Endothelial cell of umbilical vein (primary cell): ENCODE data around the gene ITGB2. TPM values are rescaled to one million over a fixed set of nuclear protein-coding genes. Genes with fewer than 3 reads are reported as not detected.
A peak's percentile ranks its signal among the peaks of the same experiment; 100 is the strongest.

ENCODE experiments used
- BruUV-seq: library from RNA; stranded (reverse); fragments of 400-500 nt; replicated peaks from 2 replicates; lab custom pipeline; 2021; lab: Mats Ljungman, UMichigan
- CTCF ChIA-PET: fragments of 300-600, 350-600 bp; sonication (Branson Sonifier 250); formaldehyde crosslinking; loops from one replicate; lab custom pipeline; 2021; ENCODE audit warnings: antibody characterized with exemption, inconsistent platforms; lab: Charles Lee
- POLR2A ChIA-PET: fragments of 300-600, 350-600 bp; sonication (Branson Sonifier 250); formaldehyde crosslinking; loops from one replicate; lab custom pipeline; 2021; ENCODE audit warnings: antibody characterized with exemption, inconsistent platforms; lab: Charles Lee
- DNase-seq: peaks from one replicate; pipeline ENCODE4 v3.0.0-alpha.2; 2011; ENCODE audit warnings: low read depth, low spot score
- FAIRE-seq: peaks from 2 replicates; lab custom pipeline; 2011; peaks lifted over from hg19 to GRCh38; lab: Jason Lieb, UNC
- H2AFZ ChIP-seq: 2 replicates; pipeline ENCODE4 v1.6.0; 2012; ENCODE audit warnings: low read depth, low read length, control low read depth, inconsistent platforms
- H3K27ac ChIP-seq: 2 replicates; pipeline ENCODE4 v1.5.1; 2011; ENCODE audit warnings: low read depth, mild to moderate bottlenecking, control low read depth, low read length, moderate library complexity; ENCODE audit not compliant: insufficient read depth
- H3K27me3 ChIP-seq, 2 experiments: 2 replicates each; pipeline versions ENCODE4 v1.6.0 to v1.6.1; 2011; ENCODE audit warnings: low read length in 2 of 2, mixed read lengths in 1 of 2; ENCODE audit not compliant: control insufficient read depth in 2 of 2, insufficient read depth in 2 of 2
- H3K36me3 ChIP-seq, 2 experiments: 2 replicates in 1 of 2; 3 replicates in 1 of 2; pipeline ENCODE4 v1.5.1; 2011; ENCODE audit warnings: low read length in 2 of 2, mild to moderate bottlenecking in 1 of 2, moderate library complexity in 1 of 2; ENCODE audit not compliant: control insufficient read depth in 2 of 2, insufficient read depth in 2 of 2; ENCODE audit errors: extremely low read depth in 1 of 2
- H3K4me1 ChIP-seq: 3 replicates; pipeline ENCODE4 v1.5.1; 2011; ENCODE audit warnings: mild to moderate bottlenecking, low read length; ENCODE audit not compliant: control insufficient read depth, insufficient read depth; ENCODE audit errors: extremely low read depth
- H3K4me2 ChIP-seq: 2 replicates; pipeline ENCODE4 v1.6.1; 2011; ENCODE audit warnings: low read length, control low read depth, mixed read lengths; ENCODE audit not compliant: insufficient read depth
- H3K4me3 ChIP-seq, 3 experiments: fragments of 200-600 bp in 1 of 3; sonication (generic), shearing (Covaris generic) in 1 of 3; replicated peaks in 1 of 3; 2 replicates each; pipeline ENCODE4 v1.5.1; 2011 to 2016; ENCODE audit warnings: control low read depth in 3 of 3, low read length in 3 of 3, mild to moderate bottlenecking in 2 of 3, inconsistent platforms in 1 of 3, low read depth in 1 of 3, moderate library complexity in 1 of 3; ENCODE audit not compliant: insufficient read depth in 1 of 3
- H3K79me2 ChIP-seq: 2 replicates; pipeline ENCODE4 v1.6.0; 2012; ENCODE audit warnings: low read length, inconsistent platforms; ENCODE audit not compliant: control insufficient read depth, insufficient read depth
- H3K9ac ChIP-seq: replicated peaks from 2 replicates; pipeline ENCODE3; 2011; ENCODE audit warnings: low read length, control low read depth; ENCODE audit not compliant: insufficient read depth; ENCODE audit errors: extremely low read depth
- H3K9me1 ChIP-seq: replicated peaks from 3 replicates; pipeline ENCODE4 v1.6.0; 2011; ENCODE audit warnings: mild to moderate bottlenecking, low read length; ENCODE audit not compliant: control insufficient read depth, insufficient read depth; ENCODE audit errors: extremely low read depth
- H3K9me3 ChIP-seq: replicated peaks from 2 replicates; pipeline ENCODE4 v1.5.1; 2012; ENCODE audit warnings: low read length, inconsistent platforms; ENCODE audit not compliant: control insufficient read depth, insufficient read depth
- H4K20me1 ChIP-seq: replicated peaks from 2 replicates; pipeline ENCODE3; 2011; ENCODE audit warnings: mild to moderate bottlenecking, low read length; ENCODE audit not compliant: control insufficient read depth, insufficient read depth; ENCODE audit errors: extremely low read depth
- EZH2 ChIP-seq: IDR thresholded peaks from 2 replicates; pipeline ENCODE4 v1.6.1; 2012; ENCODE audit warnings: borderline replicate concordance, low read depth, mild to moderate bottlenecking, moderate library complexity, low read length, inconsistent platforms; ENCODE audit not compliant: severe bottlenecking
- FOS ChIP-seq: IDR thresholded peaks from 2 replicates; pipeline ENCODE4 v1.6.1; 2011; ENCODE audit warnings: mild to moderate bottlenecking, low read length, moderate library complexity, borderline replicate concordance; ENCODE audit not compliant: insufficient read depth
- GATA2 ChIP-seq: IDR thresholded peaks from 2 replicates; pipeline ENCODE4 v1.7.0; 2011; ENCODE audit warnings: low read depth, mild to moderate bottlenecking, moderate library complexity, mixed read lengths, low read length; ENCODE audit not compliant: insufficient read length, insufficient read depth
- JUN ChIP-seq: IDR thresholded peaks from 2 replicates; pipeline ENCODE4 v1.6.1; 2011; ENCODE audit warnings: borderline replicate concordance, low read depth; ENCODE audit not compliant: insufficient read length, insufficient read depth
- MYC ChIP-seq: IDR thresholded peaks from one replicate; pipeline ENCODE4 v1.6.1; 2011; ENCODE audit warnings: mild to moderate bottlenecking, low read depth, low read length
- POLR2A ChIP-seq: IDR thresholded peaks from 2 replicates; pipeline ENCODE4 v1.6.1; 2012; ENCODE audit warnings: low read depth, mild to moderate bottlenecking, control low read depth, low read length
- POLR2AphosphoS5 ChIP-seq: IDR thresholded peaks from 2 replicates; pipeline ENCODE4 v1.6.1; 2012; ENCODE audit warnings: low read depth, mild to moderate bottlenecking, control low read depth, low read length, moderate library complexity; ENCODE audit not compliant: insufficient read depth
- dilution Hi-C: fragments of 300-500 bp; cut with MboI; formaldehyde crosslinking; loops from one replicate; pipeline ENCODE4 v1.15.0; 2019; ENCODE audit warnings: low sequenced_read_pairs; ENCODE audit not compliant: extremely low pct_ligation_motif_present
- intact Hi-C: fragments of 100-400 bp; cut with micrococcal nuclease; formaldehyde crosslinking; loops from one replicate; pipeline ENCODE4 v1.10.0; 2022
- polyA plus RNA-seq, 4 experiments: library from polyadenylated mRNA; depleted of rRNA in 3 of 4; stranded (reverse) in 3 of 4; unstranded in 1 of 4; fragments of >200 nt; gene quantifications; 2 replicates each; pipeline versions ENCODE4 v1.2.1 to v1.2.3, GENCODE V29; 2011 to 2012; ENCODE audit warnings: missing spikeins in 1 of 4
- total RNA-seq: library from RNA; stranded (reverse); gene quantifications from 2 replicates; pipeline ENCODE4 v1.2.3, GENCODE V29; 2021
- TF ChIP-seq, protein P1 (sequence below), 2 donors: IDR thresholded peaks; 1 replicate in 1 of 2; 2 replicates in 1 of 2; pipeline ENCODE4 v1.5.1; 2011; ENCODE audit warnings: low read length in 2 of 2, mild to moderate bottlenecking in 2 of 2, moderate library complexity in 2 of 2, control low read depth in 1 of 2, inconsistent platforms in 1 of 2, low read depth in 1 of 2; ENCODE audit not compliant: insufficient read depth in 1 of 2; ENCODE audit errors: extremely low read depth in 1 of 2
- TF ChIP-seq, protein P2 (sequence below): IDR thresholded peaks from 2 replicates; pipeline ENCODE4 v1.6.1; 2011; ENCODE audit not compliant: insufficient read depth, insufficient read length

ITGB2 gene
- total and polyA plus RNA-seq, 2 donors (not counting 3 experiments of a cell fraction or from before 2014, with no cell fraction given), result 0.39 to 0.91 TPM

DNA sequence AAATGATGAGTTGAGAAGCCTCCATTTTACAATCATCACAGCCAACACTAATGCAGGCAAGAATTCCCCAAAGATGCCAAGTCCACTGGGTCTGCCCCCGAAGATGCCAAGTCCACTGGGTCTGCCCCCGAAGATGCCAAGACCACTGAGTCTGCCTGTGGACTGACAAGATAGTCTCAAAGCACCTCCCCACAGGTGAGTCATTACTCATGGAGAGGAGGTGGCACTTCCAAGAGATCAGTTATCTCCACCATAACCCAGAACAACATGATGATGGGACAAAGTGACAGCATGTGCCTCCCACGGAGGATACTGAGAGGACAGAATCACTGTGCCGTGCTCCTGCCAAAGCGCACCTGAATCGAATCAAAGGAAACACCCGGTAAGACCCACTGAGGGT lies 52.0 kb downstream of the ITGB2 start:
- POLR2A ChIA-PET, result no interaction called here
- no peaks in the 10 kb centered on the region for H4K20me1 ChIP-seq
- no peak for FAIRE-seq

DNA sequence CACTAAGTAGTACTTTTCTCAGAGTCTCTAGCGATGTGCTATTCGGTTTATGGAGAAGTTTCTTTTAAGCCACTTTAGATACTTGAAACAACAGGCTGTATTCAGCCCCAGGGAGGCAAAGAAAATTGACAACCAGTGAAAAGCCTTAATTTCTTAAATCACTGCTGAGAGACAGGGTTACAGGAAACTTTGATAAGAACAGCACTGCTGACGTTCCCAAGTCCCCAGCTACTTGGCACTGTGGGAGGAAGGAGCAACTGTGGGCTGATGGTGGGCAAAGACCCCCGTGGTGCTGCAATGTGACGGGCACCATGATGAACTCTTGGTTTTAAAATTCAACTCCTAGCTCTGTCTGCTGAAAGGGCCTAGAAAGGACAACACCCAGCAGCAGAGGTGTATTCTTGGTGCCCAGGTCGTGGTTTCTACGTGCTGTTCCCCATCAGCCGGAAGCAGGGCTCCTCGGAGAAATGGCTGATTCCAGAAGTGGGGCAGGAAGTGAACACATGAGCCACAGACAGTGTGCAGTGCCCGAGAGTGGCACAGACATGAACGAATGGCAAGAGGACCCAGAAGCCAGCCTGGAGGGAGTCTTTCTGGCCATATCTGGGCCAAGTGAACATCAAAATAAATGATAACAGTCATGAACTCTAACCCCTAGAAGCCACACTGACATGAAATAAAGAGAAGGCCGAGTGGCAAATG lies 52.5 kb downstream of the ITGB2 start:
- TF ChIP-seq JUN (no peak), POLR2A (no peak), GATA2 (no peak), EZH2 (no peak), MYC (no peak), FOS (no peak), POLR2AphosphoS5 (no peak)
- TF ChIP-seq, protein P1, sequence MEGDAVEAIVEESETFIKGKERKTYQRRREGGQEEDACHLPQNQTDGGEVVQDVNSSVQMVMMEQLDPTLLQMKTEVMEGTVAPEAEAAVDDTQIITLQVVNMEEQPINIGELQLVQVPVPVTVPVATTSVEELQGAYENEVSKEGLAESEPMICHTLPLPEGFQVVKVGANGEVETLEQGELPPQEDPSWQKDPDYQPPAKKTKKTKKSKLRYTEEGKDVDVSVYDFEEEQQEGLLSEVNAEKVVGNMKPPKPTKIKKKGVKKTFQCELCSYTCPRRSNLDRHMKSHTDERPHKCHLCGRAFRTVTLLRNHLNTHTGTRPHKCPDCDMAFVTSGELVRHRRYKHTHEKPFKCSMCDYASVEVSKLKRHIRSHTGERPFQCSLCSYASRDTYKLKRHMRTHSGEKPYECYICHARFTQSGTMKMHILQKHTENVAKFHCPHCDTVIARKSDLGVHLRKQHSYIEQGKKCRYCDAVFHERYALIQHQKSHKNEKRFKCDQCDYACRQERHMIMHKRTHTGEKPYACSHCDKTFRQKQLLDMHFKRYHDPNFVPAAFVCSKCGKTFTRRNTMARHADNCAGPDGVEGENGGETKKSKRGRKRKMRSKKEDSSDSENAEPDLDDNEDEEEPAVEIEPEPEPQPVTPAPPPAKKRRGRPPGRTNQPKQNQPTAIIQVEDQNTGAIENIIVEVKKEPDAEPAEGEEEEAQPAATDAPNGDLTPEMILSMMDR (IDR thresholded peaks at IDR 0.05; ENCODE audit: extremely low read depth in 1 of 2, insufficient read depth in 1 of 2, low read depth in 1 of 2, low read length in 2 of 2), result no peak
- TF ChIP-seq, protein P2, sequence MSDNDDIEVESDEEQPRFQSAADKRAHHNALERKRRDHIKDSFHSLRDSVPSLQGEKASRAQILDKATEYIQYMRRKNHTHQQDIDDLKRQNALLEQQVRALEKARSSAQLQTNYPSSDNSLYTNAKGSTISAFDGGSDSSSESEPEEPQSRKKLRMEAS, result no peak
- DNase-seq, result no peak

More for the DNA sequence above, 52.0 kb downstream of the ITGB2 start:
- intact Hi-C loops, result no loop called here
- TF ChIP-seq MYC, result no peak
- TF ChIP-seq, protein P2, result no peak
- TF ChIP-seq FOS, result no peak
- no peak for TF ChIP-seq POLR2AphosphoS5
- TF ChIP-seq POLR2A, result peak; percentile 5
- no peaks in the 10 kb centered on the region for H3K9me1 ChIP-seq
- CTCF ChIA-PET, result interaction anchor here (1.4 kb wide), 1 partner anchor 22 kb away, joined by 7 read pairs; no protein-coding TSS in a partner anchor
- H3K9me3 ChIP-seq, result no peaks in the 10 kb centered on the region
- peaks cover 8 to 16% of the 10 kb centered on the region in 2 experiments for H3K36me3 ChIP-seq
- no peak overlapping the region for H3K4me3 ChIP-seq
- H3K4me2 ChIP-seq, result peak overlapping the region; percentile 89
- peaks cover 64% of the 10 kb centered on the region for H3K4me1 ChIP-seq
- peak overlapping the region; percentile 83 for H3K9ac ChIP-seq
- BruUV-seq, result no TSS peak
- peaks cover 91% of the 10 kb centered on the region for H3K79me2 ChIP-seq
- H3K27me3 ChIP-seq, result no peaks in the 10 kb centered on the region
- dilution Hi-C loops, result no loop called here
- H3K27ac ChIP-seq, result peak overlapping the region; percentile 97
- no peak for DNase-seq
- H2AFZ ChIP-seq, result no peak overlapping the region

More for the DNA sequence above, 52.5 kb downstream of the ITGB2 start:
- Histone ChIP-seq H3K27me3 (no peaks in the 10 kb centered on the region), H3K4me2 (peak overlapping the region; percentile 89), H3K9me1 (no peaks in the 10 kb centered on the region), H3K4me3 (no peak overlapping the region), H3K79me2 (peaks cover 93% of the 10 kb centered on the region), H3K27ac (peak overlapping the region; percentile 97), H2AFZ (no peak overlapping the region), H3K9me3 (no peaks in the 10 kb centered on the region), H3K4me1 (peaks cover 64% of the 10 kb centered on the region), H4K20me1 (peaks cover 5% of the 10 kb centered on the region), H3K9ac (peak overlapping the region; percentile 83), H3K36me3 (peaks cover 13 to 21% of the 10 kb centered on the region in 2 experiments)
- intact Hi-C loops (no loop called here), dilution Hi-C loops (no loop called here)
- no TSS peak for BruUV-seq
- ChIA-PET POLR2A (no interaction called here), CTCF (interaction anchor here (0.7 kb wide), 1 partner anchor 13 kb away, joined by 5 read pairs; no protein-coding TSS in a partner anchor)
- FAIRE-seq, result peak; percentile 70
